Brain microvascular endothelial cell (primary cell): ENCODE data around the gene HERPUD1.

ENCODE experiments used
- DNase-seq: peaks from one replicate; pipeline ENCODE4 v3.0.0-alpha.2; 2020
- H3K27ac ChIP-seq: fragments of 250-450 bp; sonication (Bioruptor Pico); 2 replicates; pipeline ENCODE4 v1.5.1; 2020; ENCODE audit warnings: mild to moderate bottlenecking, moderate library complexity
- H3K27me3 ChIP-seq: fragments of 250-450 bp; sonication (Bioruptor Pico); replicated peaks from 2 replicates; pipeline ENCODE4 v1.5.1; 2020; ENCODE audit warnings: mild to moderate bottlenecking
- H3K36me3 ChIP-seq: fragments of 250-450 bp; sonication (Bioruptor Pico); replicated peaks from 2 replicates; pipeline ENCODE4 v1.5.1; 2020; ENCODE audit warnings: mild to moderate bottlenecking
- H3K4me3 ChIP-seq: 2 replicates; pipeline ENCODE4 v1.5.1; 2011; ENCODE audit warnings: low read depth, mild to moderate bottlenecking, control low read depth, low read length, moderate library complexity
- CTCF ChIP-seq: IDR thresholded peaks from 2 replicates; pipeline ENCODE4 v1.5.1; 2011; ENCODE audit warnings: low read depth, mild to moderate bottlenecking, moderate library complexity, low read length, control low read depth, inconsistent platforms; ENCODE audit errors: missing control alignments
- in situ Hi-C: cut with HindIII; loops from 2 replicates; pipeline ENCODE4 v1.10.0; 2017; ENCODE audit warnings: low sequenced_read_pairs, low pct_ligation_motif_present

The HERPUD1 gene

GRCh38 chr16:56974549-56975300, 42.8 kb downstream of the HERPUD1 start:
- H3K4me3 ChIP-seq = no peak overlapping the region
- DNase-seq = no peak
- no peaks in the 10 kb centered on the region for H3K36me3 ChIP-seq
- H3K27ac ChIP-seq = no peak overlapping the region
- in situ Hi-C loops = no loop called here
- no peak for TF ChIP-seq CTCF
- no peaks in the 10 kb centered on the region for H3K27me3 ChIP-seq

GRCh38 chr16:56975714-56976113, 43.8 kb downstream of the HERPUD1 start:
- DNase-seq = no peak
- Histone ChIP-seq H3K36me3 (no peaks in the 10 kb centered on the region), H3K27ac (no peak overlapping the region), H3K27me3 (no peaks in the 10 kb centered on the region), H3K4me3 (no peak overlapping the region)
- TF ChIP-seq CTCF = no peak
- in situ Hi-C loops = no loop called here

- H3K27ac ChIP-seq = no peak overlapping the region
- in situ Hi-C loops = no loop called here
- DNase-seq = no peak
- no peak overlapping the region for H3K4me3 ChIP-seq
- H3K36me3 ChIP-seq = no peaks in the 10 kb centered on the region
- no peak for TF ChIP-seq CTCF
- no peaks in the 10 kb centered on the region for H3K27me3 ChIP-seq
These were observed 45.3 kb downstream of the HERPUD1 start for GRCh38 chr16:56977216-56977615.

GRCh38 chr16:56977823-56978430, 46.0 kb downstream of the HERPUD1 start:
- TF ChIP-seq CTCF = no peak
- H3K27ac ChIP-seq = no peak overlapping the region
- no peaks in the 10 kb centered on the region for H3K36me3 ChIP-seq
- no peak overlapping the region for H3K4me3 ChIP-seq
- no peak for DNase-seq
- H3K27me3 ChIP-seq = no peaks in the 10 kb centered on the region
- in situ Hi-C loops = no loop called here

- in situ Hi-C loops = no loop called here
- H3K4me3 ChIP-seq = no peak overlapping the region
- H3K36me3 ChIP-seq = no peaks in the 10 kb centered on the region
- no peak overlapping the region for H3K27ac ChIP-seq
- no peaks in the 10 kb centered on the region for H3K27me3 ChIP-seq
- no peak for TF ChIP-seq CTCF
- DNase-seq = no peak
These were observed 48.2 kb downstream of the HERPUD1 start for GRCh38 chr16:56980201-56980535.
